Spleen (tissue), 11 donors: Measurements from ENCODE around the gene CNNM2. TPM values are rescaled to one million over a fixed set of nuclear protein-coding genes. Genes with fewer than 3 reads are reported as not detected.

Source experiments
- DNase-seq: peaks from one replicate; pipeline ENCODE4 v3.0.0-alpha.2; 2020
- H3K27ac ChIP-seq, 8 donors: fragments of 200-600 bp; sonication (generic) in 7 of 8; 1 replicate in 4 of 8; 2 replicates in 4 of 8; pipeline versions ENCODE4 v1.5.0 to v1.8.0; 2016 to 2021; ENCODE audit warnings: inconsistent platforms in 4 of 8, mild to moderate bottlenecking in 4 of 8, moderate library complexity in 1 of 8
- H3K27me3 ChIP-seq, 7 donors: fragments of 200-600 bp; sonication (generic) in 6 of 7; replicated peaks in 1 of 7; 1 replicate in 4 of 7; 2 replicates in 3 of 7; pipeline versions ENCODE4 v1.5.0 to v1.8.0; 2016 to 2021; ENCODE audit warnings: inconsistent platforms in 3 of 7, mild to moderate bottlenecking in 1 of 7
- H3K36me3 ChIP-seq, 6 donors: fragments of 200-600 bp; sonication (generic) in 5 of 6; 1 replicate in 4 of 6; 2 replicates in 2 of 6; pipeline versions ENCODE4 v1.5.0 to v1.8.0; 2016 to 2021; ENCODE audit warnings: inconsistent platforms in 2 of 6
- H3K4me1 ChIP-seq, 6 donors: fragments of 200-600 bp; sonication (generic) in 5 of 6; 1 replicate in 3 of 6; 2 replicates in 3 of 6; pipeline versions ENCODE4 v1.5.0 to v1.8.0; 2016 to 2021; ENCODE audit warnings: inconsistent platforms in 3 of 6
- H3K4me3 ChIP-seq, 8 donors: fragments of 200-600 bp; sonication (generic) in 7 of 8; 1 replicate in 4 of 8; 2 replicates in 4 of 8; pipeline versions ENCODE4 v1.5.0 to v1.8.0; 2016 to 2021; ENCODE audit warnings: inconsistent platforms in 4 of 8, mild to moderate bottlenecking in 4 of 8, moderate library complexity in 2 of 8
- H3K9me3 ChIP-seq, 8 donors: fragments of 200-600 bp; sonication (generic) in 7 of 8; 1 replicate in 4 of 8; 2 replicates in 4 of 8; pipeline versions ENCODE4 v1.5.0 to v1.8.0; 2016 to 2021; ENCODE audit warnings: inconsistent platforms in 4 of 8
- CTCF ChIP-seq, 11 experiments: fragments of 200-600 bp in 7 of 11; fragments of 450-650 bp in 4 of 11; sonication (generic) in 4 of 11; IDR thresholded peaks in 8 of 11; conservative IDR thresholded peaks in 3 of 11; 1 replicate in 7 of 11; 2 replicates in 4 of 11; pipeline versions ENCODE4 v1.4.0 to v1.8.0; 2016 to 2021; ENCODE audit warnings: antibody characterized with exemption in 11 of 11, inconsistent platforms in 4 of 11, mild to moderate bottlenecking in 1 of 11
- POLR2A ChIP-seq, 3 donors: fragments of 450-650 bp; IDR thresholded peaks; one replicate each; pipeline ENCODE4 v1.5.1; 2017; ENCODE audit warnings: antibody characterized with exemption in 3 of 3, mild to moderate bottlenecking in 1 of 3
- POLR2AphosphoS5 ChIP-seq, 3 donors: sonication (generic); formaldehyde crosslinking; IDR thresholded peaks; one replicate each; pipeline ENCODE4 v1.5.1; 2017; ENCODE audit warnings: antibody characterized with exemption in 3 of 3
- WGBS, 5 donors: extraction: QIAGEN DNeasy Blood & Tissue Kit in 3 of 5; methylation state at CpG; one replicate each; pipeline versions ENCODE4 v1.1.5 to v1.1.7; 2013 to 2018; 5-methylcytosine and 5-hydroxymethylcytosine counted together
- intact Hi-C: fragments of 100-400 bp; cut with DNase I; formaldehyde crosslinking; loops from one replicate; pipeline ENCODE4 v1.15.0; 2023; ENCODE audit warnings: low total_unique reads
- polyA plus RNA-seq, 3 donors: library from polyadenylated mRNA; stranded (reverse); fragments of 200-250 nt; gene quantifications; one replicate each; pipeline ENCODE4 v1.2.1, GENCODE V29; 2013
- total RNA-seq, 7 donors: library from RNA; depleted of rRNA in 3 of 7; stranded (reverse); fragments of >200 nt in 3 of 7; fragmentation: NEBNext Ultra II Directional in 4 of 7; extraction: Animal tissue kit (Norgen Biotek cat#: 25700) in 4 of 7; gene quantifications; one replicate each; pipeline versions ENCODE4 v1.1.0 to v1.2.1, GENCODE V29; 2016 to 2021
- donor health status: healthy with polysubstance abuse.
- donor health status: DM: no; HTN: no; CAD: no; lungs with moderate emphysema.
- donor health status: DM: no; HTN: no; CAD: no.
- donor health status: Bipolar disorder and iron deficiency.
- donor health status: healthy.
- donor health status: DM: no; HTN: no; CAD: no.
- donor health status: DM: yes; HTN: yes; CAD: no.

Gene CNNM2
- total and polyA plus RNA-seq, 10 donors: 0.65 to 9.9 (median 7.5) TPM

- TF ChIP-seq POLR2A (IDR thresholded peaks at IDR 0.05): no peak
- no peak for TF ChIP-seq POLR2AphosphoS5 (IDR thresholded peaks at IDR 0.05)
- WGBS, 5 donors: 75 to 82% (median 75%) methylated on average over 2 of the region's 2 CpGs
- no peaks in the 10 kb centered on the region for H3K9me3 ChIP-seq
- H3K27me3 ChIP-seq: no peaks in the 10 kb centered on the region
- H3K4me3 ChIP-seq: no peak overlapping the region
- intact Hi-C loops: no loop called here
- no peak overlapping the region for H3K27ac ChIP-seq
- H3K36me3 ChIP-seq: peaks cover 0 to 42% (median 3%) of the 10 kb centered on the region in 6 donors
- H3K4me1 ChIP-seq: peaks cover 0 to 45% (median 16%) of the 10 kb centered on the region in 6 donors
- DNase-seq: no peak
Observed at GRCh38 chr10:103120977-103121735, 203.1 kb downstream of the CNNM2 start.

GRCh38 chr10:103123282-103124024, 205.4 kb downstream of the CNNM2 start:
- H3K27ac ChIP-seq: peak overlapping the region in 3 of 8 donors; percentile 4 to 30 (median 25)
- DNase-seq: no peak
- intact Hi-C loops: no loop called here
- H3K9me3 ChIP-seq: no peaks in the 10 kb centered on the region
- H3K4me1 ChIP-seq: peaks cover 0 to 48% (median 16%) of the 10 kb centered on the region in 6 donors
- no peak for TF ChIP-seq POLR2A (IDR thresholded peaks at IDR 0.05)
- no peak for TF ChIP-seq POLR2AphosphoS5 (IDR thresholded peaks at IDR 0.05)
- no peak for TF ChIP-seq CTCF (IDR thresholded peaks at IDR 0.05 in 8 of 11, conservative IDR thresholded peaks at IDR 0.05 in 3 of 11)
- 73 to 87% (median 80%) methylated on average over 7 of the region's 7 CpGs for WGBS, 5 donors
- H3K36me3 ChIP-seq: peaks cover 0 to 56% (median 3%) of the 10 kb centered on the region in 6 donors
- H3K27me3 ChIP-seq: no peaks in the 10 kb centered on the region
- H3K4me3 ChIP-seq: no peak overlapping the region

GRCh38 chr10:103124420-103125096, 206.5 kb downstream of the CNNM2 start:
- intact Hi-C loops: no loop called here
- 95 to 98% (median 97%) methylated on average over 4 of the region's 4 CpGs for WGBS, 5 donors
- no peaks in the 10 kb centered on the region for H3K9me3 ChIP-seq
- H3K4me3 ChIP-seq: no peak overlapping the region
- DNase-seq: no peak
- no peak overlapping the region for H3K27ac ChIP-seq
- no peak for TF ChIP-seq POLR2A (IDR thresholded peaks at IDR 0.05)
- TF ChIP-seq POLR2AphosphoS5 (IDR thresholded peaks at IDR 0.05): no peak
- no peak for TF ChIP-seq CTCF (IDR thresholded peaks at IDR 0.05 in 8 of 11, conservative IDR thresholded peaks at IDR 0.05 in 3 of 11)
- H3K36me3 ChIP-seq: peaks cover 0 to 45% (median under 1%) of the 10 kb centered on the region in 6 donors
- H3K27me3 ChIP-seq: no peaks in the 10 kb centered on the region
- H3K4me1 ChIP-seq: peaks cover 0 to 48% (median 16%) of the 10 kb centered on the region in 6 donors

- Histone ChIP-seq H3K4me1 (peaks cover 0 to 48% (median 12%) of the 10 kb centered on the region in 6 donors), H3K4me3 (no peak overlapping the region), H3K27ac (no peak overlapping the region), H3K27me3 (no peaks in the 10 kb centered on the region), H3K36me3 (peaks cover 0 to 45% (median 0%) of the 10 kb centered on the region in 6 donors), H3K9me3 (no peaks in the 10 kb centered on the region)
- intact Hi-C loops: no loop called here
- no peak for DNase-seq
- 55 to 62% (median 57%) methylated on average over 9 of the region's 9 CpGs for WGBS, 5 donors
- no peak for TF ChIP-seq POLR2AphosphoS5 (IDR thresholded peaks at IDR 0.05)
- TF ChIP-seq CTCF (IDR thresholded peaks at IDR 0.05 in 8 of 11, conservative IDR thresholded peaks at IDR 0.05 in 3 of 11): no peak
- TF ChIP-seq POLR2A (IDR thresholded peaks at IDR 0.05): no peak
Observed at GRCh38 chr10:103125323-103126267, 207.5 kb downstream of the CNNM2 start.
